ENCODE results near the gene EFCAB6.

DNA sequence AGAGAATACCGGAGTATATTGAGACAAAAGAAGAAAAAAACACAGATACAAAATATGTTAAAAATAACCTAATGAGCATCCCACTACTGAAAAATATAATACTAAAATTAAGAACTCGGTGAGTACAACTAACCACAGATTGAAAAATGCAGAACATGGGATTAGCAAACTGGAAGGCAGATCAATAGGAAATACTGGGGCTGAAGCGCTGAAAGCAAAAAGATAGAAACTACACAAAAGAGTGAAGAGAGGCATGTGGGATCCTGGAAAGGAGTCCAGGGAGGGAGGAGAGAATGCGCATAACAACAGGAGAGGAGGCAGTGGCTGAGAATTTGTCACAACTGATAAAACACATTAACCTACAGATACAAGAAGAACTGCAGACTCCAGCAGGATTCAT, 159.3 kb downstream of the EFCAB6 start:
- TF ChIP-seq, protein P1, sequence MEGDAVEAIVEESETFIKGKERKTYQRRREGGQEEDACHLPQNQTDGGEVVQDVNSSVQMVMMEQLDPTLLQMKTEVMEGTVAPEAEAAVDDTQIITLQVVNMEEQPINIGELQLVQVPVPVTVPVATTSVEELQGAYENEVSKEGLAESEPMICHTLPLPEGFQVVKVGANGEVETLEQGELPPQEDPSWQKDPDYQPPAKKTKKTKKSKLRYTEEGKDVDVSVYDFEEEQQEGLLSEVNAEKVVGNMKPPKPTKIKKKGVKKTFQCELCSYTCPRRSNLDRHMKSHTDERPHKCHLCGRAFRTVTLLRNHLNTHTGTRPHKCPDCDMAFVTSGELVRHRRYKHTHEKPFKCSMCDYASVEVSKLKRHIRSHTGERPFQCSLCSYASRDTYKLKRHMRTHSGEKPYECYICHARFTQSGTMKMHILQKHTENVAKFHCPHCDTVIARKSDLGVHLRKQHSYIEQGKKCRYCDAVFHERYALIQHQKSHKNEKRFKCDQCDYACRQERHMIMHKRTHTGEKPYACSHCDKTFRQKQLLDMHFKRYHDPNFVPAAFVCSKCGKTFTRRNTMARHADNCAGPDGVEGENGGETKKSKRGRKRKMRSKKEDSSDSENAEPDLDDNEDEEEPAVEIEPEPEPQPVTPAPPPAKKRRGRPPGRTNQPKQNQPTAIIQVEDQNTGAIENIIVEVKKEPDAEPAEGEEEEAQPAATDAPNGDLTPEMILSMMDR (IDR thresholded peaks at IDR 0.05) = no peak
- TF ChIP-seq EZH2 (IDR thresholded peaks at IDR 0.05; ENCODE audit: borderline replicate concordance, insufficient read depth, low read depth, low read length, poor library complexity, severe bottlenecking) = no peak
